IMR-90 (cell line): ENCODE measurements around the gene NPAS1. TPM values are rescaled to one million over a fixed set of nuclear protein-coding genes. Genes with fewer than 3 reads are reported as not detected.

Experiments used
- ATAC-seq: fragments of 200-7000 bp; cut with Tn5 transposase; 2 replicates; pipeline ENCODE4 v1.9.1; 2020; ENCODE audit warnings: low read depth, mild to moderate bottlenecking, moderate library complexity
- BruUV-seq: library from RNA; stranded (reverse); fragments of 400-500 nt; replicated peaks from 2 replicates; lab custom pipeline; 2021; lab: Mats Ljungman, UMichigan
- CTCF ChIA-PET: fragments of 300-600 bp; formaldehyde crosslinking; extraction: SDS; loops from one replicate; lab custom pipeline; 2021; ENCODE audit warnings: antibody characterized with exemption; lab: Yijun Ruan, JAX
- POLR2A ChIA-PET: fragments of 300-600 bp; sonication (Branson Sonifier 250); formaldehyde crosslinking; loops from one replicate; lab custom pipeline; 2022; ENCODE audit warnings: antibody characterized with exemption; ENCODE audit not compliant: unreplicated experiment; lab: Charles Lee
- DNase-seq: peaks from one replicate; pipeline ENCODE4 v3.0.0; 2013
- H2AFZ ChIP-seq: replicated peaks from 2 replicates; pipeline ENCODE3; 2013; ENCODE audit warnings: low read length, mild to moderate bottlenecking; ENCODE audit not compliant: poor library complexity
- H2AK5ac ChIP-seq: 2 replicates; pipeline ENCODE4 v1.6.1; 2013; ENCODE audit warnings: low read depth, low read length, inconsistent platforms
- H2AK9ac ChIP-seq: replicated peaks from 2 replicates; pipeline ENCODE3; 2013; ENCODE audit warnings: mild to moderate bottlenecking, low read depth, low read length, moderate library complexity; ENCODE audit not compliant: poor library complexity
- H2BK120ac ChIP-seq: 2 replicates; pipeline ENCODE4 v1.6.1; 2013; ENCODE audit warnings: low read depth, low read length, inconsistent platforms
- H2BK15ac ChIP-seq: 3 replicates; pipeline ENCODE4 v1.6.1; 2013; ENCODE audit warnings: low read depth, low read length, inconsistent platforms
- H2BK20ac ChIP-seq: 2 replicates; pipeline ENCODE4 v1.6.1; 2013; ENCODE audit warnings: low read depth, mild to moderate bottlenecking, inconsistent platforms, low read length, moderate library complexity
- H2BK5ac ChIP-seq: 2 replicates; pipeline ENCODE4 v1.6.1; 2013; ENCODE audit warnings: mild to moderate bottlenecking, low read depth, low read length, inconsistent platforms; ENCODE audit not compliant: poor library complexity, severe bottlenecking
- H3K14ac ChIP-seq: replicated peaks from 2 replicates; pipeline ENCODE4 v1.6.1; 2013; ENCODE audit warnings: low read depth, low read length, inconsistent platforms
- H3K18ac ChIP-seq: 2 replicates; pipeline ENCODE4 v1.6.1; 2013; ENCODE audit warnings: low read depth, low read length, control low read depth
- H3K23ac ChIP-seq: 2 replicates; pipeline ENCODE4 v1.6.1; 2013; ENCODE audit warnings: low read depth, low read length, inconsistent platforms
- H3K27ac ChIP-seq: 2 replicates; pipeline ENCODE4 v1.5.1; 2013; ENCODE audit warnings: mild to moderate bottlenecking, control low read depth, low read length; ENCODE audit not compliant: insufficient read depth
- H3K27me3 ChIP-seq: 2 replicates; pipeline ENCODE4 v1.6.1; 2013; ENCODE audit warnings: low read length; ENCODE audit not compliant: control insufficient read depth, insufficient read depth
- H3K36me3 ChIP-seq: 2 replicates; pipeline ENCODE4 v1.6.1; 2013; ENCODE audit warnings: low read length, mixed read lengths; ENCODE audit not compliant: control insufficient read depth, insufficient read depth
- H3K4ac ChIP-seq: 2 replicates; pipeline ENCODE4 v1.6.1; 2013; ENCODE audit warnings: low read depth, low read length, inconsistent platforms
- H3K4me1 ChIP-seq: 2 replicates; pipeline ENCODE4 v1.6.1; 2013; ENCODE audit warnings: low read length, mixed read lengths; ENCODE audit not compliant: control insufficient read depth, insufficient read depth
- H3K4me2 ChIP-seq: 2 replicates; pipeline ENCODE4 v1.6.1; 2013; ENCODE audit warnings: low read depth, mild to moderate bottlenecking, control low read depth, low read length, moderate library complexity
- H3K4me3 ChIP-seq: 2 replicates; pipeline ENCODE4 v1.5.1; 2013; ENCODE audit warnings: low read depth, mild to moderate bottlenecking, control low read depth, low read length, moderate library complexity; ENCODE audit not compliant: insufficient read depth
- H3K56ac ChIP-seq: 2 replicates; pipeline ENCODE4 v1.6.1; 2013; ENCODE audit warnings: low read length, inconsistent platforms; ENCODE audit not compliant: insufficient read depth; ENCODE audit errors: extremely low read depth
- H3K79me1 ChIP-seq, 2 experiments: 2 replicates each; pipeline ENCODE4 v1.6.1; 2013; ENCODE audit warnings: low read length in 2 of 2, inconsistent platforms in 1 of 2, low read depth in 1 of 2
- H3K9ac ChIP-seq: 2 replicates; pipeline ENCODE4 v1.6.1; 2013; ENCODE audit warnings: low read depth, low read length, control low read depth
- H3K9me1 ChIP-seq: 2 replicates; pipeline ENCODE4 v1.6.1; 2013; ENCODE audit warnings: low read length, inconsistent platforms; ENCODE audit not compliant: insufficient read depth
- H3K9me3 ChIP-seq: 2 replicates; pipeline ENCODE4 v1.6.1; 2013; ENCODE audit warnings: low read length; ENCODE audit not compliant: control insufficient read depth, insufficient read depth
- H4K20me1 ChIP-seq: 2 replicates; pipeline ENCODE4 v1.6.1; 2013; ENCODE audit warnings: low read length, inconsistent platforms; ENCODE audit not compliant: insufficient read depth
- H4K5ac ChIP-seq: 2 replicates; pipeline ENCODE4 v1.6.1; 2013; ENCODE audit warnings: mild to moderate bottlenecking, low read depth, low read length, control low read depth
- H4K8ac ChIP-seq, 2 experiments: 2 replicates each; pipeline ENCODE4 v1.6.1; 2013; ENCODE audit warnings: low read depth in 2 of 2, low read length in 2 of 2, control low read depth in 1 of 2, inconsistent platforms in 1 of 2
- H4K91ac ChIP-seq: 2 replicates; pipeline ENCODE4 v1.6.1; 2013; ENCODE audit warnings: low read depth, low read length, inconsistent platforms; ENCODE audit not compliant: insufficient read depth
- BHLHE40 ChIP-seq: fragments of 150-350 bp; IDR thresholded peaks from 2 replicates; pipeline ENCODE4 v1.6.1; 2016; ENCODE audit warnings: mild to moderate bottlenecking, low read depth, low read length
- CHD1 ChIP-seq: IDR thresholded peaks from 2 replicates; pipeline ENCODE4 v1.6.1; 2012; ENCODE audit warnings: low read depth, low read length, improper control_type of control experiment
- FOS ChIP-seq: fragments of 150-350 bp; IDR thresholded peaks from 2 replicates; pipeline ENCODE4 v1.6.1; 2016; ENCODE audit warnings: low read depth, low read length
- MAFK ChIP-seq: IDR thresholded peaks from 2 replicates; pipeline ENCODE4 v1.6.1; 2012; ENCODE audit warnings: low read depth, low read length, improper control_type of control experiment
- MAZ ChIP-seq: IDR thresholded peaks from 2 replicates; pipeline ENCODE4 v1.6.1; 2012; ENCODE audit warnings: low read depth, mild to moderate bottlenecking, low read length, improper control_type of control experiment, moderate library complexity, borderline replicate concordance
- MXI1 ChIP-seq: IDR thresholded peaks from 2 replicates; pipeline ENCODE4 v1.6.1; 2012; ENCODE audit warnings: low read depth, mild to moderate bottlenecking, low read length, moderate library complexity, borderline replicate concordance
- NFE2L2 ChIP-seq: fragments of 150-350 bp; IDR thresholded peaks from 2 replicates; pipeline ENCODE4 v1.6.1; 2016; ENCODE audit warnings: low read depth, mild to moderate bottlenecking, low read length
- POLR2A ChIP-seq: IDR thresholded peaks from 2 replicates; pipeline ENCODE4 v1.6.1; 2012; ENCODE audit warnings: mild to moderate bottlenecking, low read depth, low read length
- RAD21 ChIP-seq: IDR thresholded peaks from 2 replicates; pipeline ENCODE4 v1.6.1; 2012; ENCODE audit warnings: low read length, improper control_type of control experiment
- RCOR1 ChIP-seq: IDR thresholded peaks from 2 replicates; pipeline ENCODE4 v1.6.1; 2012; ENCODE audit warnings: mild to moderate bottlenecking, low read length, improper control_type of control experiment; ENCODE audit not compliant: insufficient replicate concordance
- RFX5 ChIP-seq: IDR thresholded peaks from 2 replicates; pipeline ENCODE4 v1.8.0; 2012; ENCODE audit warnings: low read depth, mild to moderate bottlenecking, low read length, moderate library complexity
- SMC3 ChIP-seq: fragments of 150-350 bp; IDR thresholded peaks from 2 replicates; pipeline ENCODE4 v1.6.1; 2016; ENCODE audit warnings: low read depth, mild to moderate bottlenecking, antibody characterized with exemption, low read length, moderate library complexity
- WGBS, 2 experiments: methylation state at CpG; one replicate each; pipeline versions ENCODE4 v1.1.5 to v1.1.7; 2013; ENCODE audit warnings: missing lambda C conversion rate in 2 of 2; ENCODE audit not compliant: insufficient read length in 1 of 2; ENCODE audit errors: extremely low coverage in 2 of 2; 5-methylcytosine and 5-hydroxymethylcytosine counted together
- dilution Hi-C: fragments of 300-500 bp; cut with HindIII; formaldehyde crosslinking; loops from one replicate; pipeline ENCODE4 v1.14.3; 2018; ENCODE audit warnings: low sequenced_read_pairs; ENCODE audit not compliant: unreplicated experiment
- in situ Hi-C: fragments of 300-500 bp; cut with MboI; formaldehyde crosslinking; loops from 3 replicates; pipeline ENCODE4 v1.14.3; 2019; ENCODE audit warnings: low sequenced_read_pairs, inconsistent platforms, mixed read lengths
- intact Hi-C: fragments of 100-400 bp; cut with micrococcal nuclease; formaldehyde crosslinking; loops from 2 replicates; pipeline ENCODE4 v1.10.0; 2022
- polyA plus RNA-seq, 3 experiments: library from polyadenylated mRNA; depleted of rRNA; stranded (reverse); fragments of >200 nt; gene quantifications; 2 replicates each; pipeline ENCODE4 v1.2.3, GENCODE V29; 2012; ENCODE audit warnings: low replicate concordance in 1 of 3
- total RNA-seq: library from RNA; depleted of rRNA; stranded (reverse); fragments of >200 nt; gene quantifications from 2 replicates; pipeline ENCODE4 v1.2.3, GENCODE V29; 2012
- TF ChIP-seq, protein P1 (sequence below): conservative IDR thresholded peaks from 2 replicates; pipeline ENCODE4 v1.5.1; 2012; ENCODE audit warnings: mild to moderate bottlenecking, low read depth, low read length, improper control_type of control experiment
- TF ChIP-seq, protein P2 (sequence below): fragments of 150-350 bp; IDR thresholded peaks from 2 replicates; pipeline ENCODE4 v1.6.1; 2017; ENCODE audit warnings: mild to moderate bottlenecking, antibody characterized with exemption, low read length, low read depth
- TF ChIP-seq, protein P3 (sequence below): fragments of 150-350 bp; IDR thresholded peaks from 2 replicates; pipeline ENCODE4 v1.6.1; 2016; ENCODE audit warnings: low read depth, mild to moderate bottlenecking, low read length, moderate library complexity, borderline replicate concordance

Gene NPAS1
- total and polyA plus RNA-seq, 2 of the 4 experiments (the other 2 are of a cell fraction): 0.36 to 5.7 TPM

DNA sequence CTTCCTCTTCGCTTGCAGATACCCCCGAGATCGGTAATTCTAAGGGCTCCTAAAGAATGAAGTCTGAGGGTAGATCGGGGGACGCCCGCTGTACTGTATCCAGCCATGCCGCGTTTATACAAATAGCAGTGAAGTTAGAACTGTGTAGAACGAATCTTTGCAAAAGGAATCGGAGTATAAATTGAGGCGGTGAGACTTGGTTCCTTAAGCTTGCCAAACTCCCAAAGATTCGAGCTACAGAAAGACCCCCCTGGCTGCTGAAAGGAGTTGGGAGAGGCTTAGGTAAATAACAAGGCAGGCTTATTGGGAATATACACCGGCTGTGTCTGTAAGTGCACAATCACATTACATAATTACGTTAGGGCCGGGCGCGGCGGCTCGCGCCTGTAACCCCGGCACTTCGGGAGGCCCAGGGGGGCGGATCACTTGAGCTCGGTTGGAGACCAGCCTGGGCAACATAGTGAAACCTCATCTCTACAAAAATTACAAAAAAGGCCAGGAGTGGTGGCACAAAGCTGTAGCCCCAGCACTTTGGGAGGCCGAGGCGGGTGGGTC, 16.5 kb downstream of the NPAS1 start:
- intact Hi-C loops: loop anchor here (5.0 kb wide), 1 partner anchor 76 kb away; the partner anchor contains the start of gene ZC3H4
- H2BK15ac ChIP-seq: no peak overlapping the region; the same call in 2 of the 3 replicates
- H3K56ac ChIP-seq: no peak overlapping the region; the same call in 1 of the 2 replicates
- CTCF ChIA-PET: interaction anchor here (0.6 to 1.5 kb wide), 6 partner anchors 12 to 278 kb away, joined by 3 to 7 read pairs (median 4); no protein-coding TSS in a partner anchor
- peak overlapping the region; percentile 51 for H3K14ac ChIP-seq
- H4K5ac ChIP-seq: 0 out of 2 replicates have a peak overlapping the region, but pooled peaks have one; percentile 5
- peak overlapping the region; percentile 20 for H3K9ac ChIP-seq
- peaks cover 2% of the 10 kb centered on the region for H3K4me1 ChIP-seq
- WGBS, 2 experiments: 10% methylated on average over 3 of the region's 26 CpGs; no CpG with 5 or more reads in 1 of the 2 experiments
- no peaks in the 10 kb centered on the region for H3K79me1 ChIP-seq
- peaks cover 5% of the 10 kb centered on the region; the same call in 1 of the 2 replicates for H3K9me1 ChIP-seq
- TF ChIP-seq NFE2L2 (no peak), MAZ (no peak), FOS (no peak), SMC3 (no peak), RFX5 (no peak), CHD1 (no peak), BHLHE40 (no peak), RAD21 (no peak), MXI1 (no peak), RCOR1 (no peak), MAFK (no peak), POLR2A (no peak)
- TF ChIP-seq, protein P1, sequence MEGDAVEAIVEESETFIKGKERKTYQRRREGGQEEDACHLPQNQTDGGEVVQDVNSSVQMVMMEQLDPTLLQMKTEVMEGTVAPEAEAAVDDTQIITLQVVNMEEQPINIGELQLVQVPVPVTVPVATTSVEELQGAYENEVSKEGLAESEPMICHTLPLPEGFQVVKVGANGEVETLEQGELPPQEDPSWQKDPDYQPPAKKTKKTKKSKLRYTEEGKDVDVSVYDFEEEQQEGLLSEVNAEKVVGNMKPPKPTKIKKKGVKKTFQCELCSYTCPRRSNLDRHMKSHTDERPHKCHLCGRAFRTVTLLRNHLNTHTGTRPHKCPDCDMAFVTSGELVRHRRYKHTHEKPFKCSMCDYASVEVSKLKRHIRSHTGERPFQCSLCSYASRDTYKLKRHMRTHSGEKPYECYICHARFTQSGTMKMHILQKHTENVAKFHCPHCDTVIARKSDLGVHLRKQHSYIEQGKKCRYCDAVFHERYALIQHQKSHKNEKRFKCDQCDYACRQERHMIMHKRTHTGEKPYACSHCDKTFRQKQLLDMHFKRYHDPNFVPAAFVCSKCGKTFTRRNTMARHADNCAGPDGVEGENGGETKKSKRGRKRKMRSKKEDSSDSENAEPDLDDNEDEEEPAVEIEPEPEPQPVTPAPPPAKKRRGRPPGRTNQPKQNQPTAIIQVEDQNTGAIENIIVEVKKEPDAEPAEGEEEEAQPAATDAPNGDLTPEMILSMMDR: no peak
- TF ChIP-seq, protein P2, sequence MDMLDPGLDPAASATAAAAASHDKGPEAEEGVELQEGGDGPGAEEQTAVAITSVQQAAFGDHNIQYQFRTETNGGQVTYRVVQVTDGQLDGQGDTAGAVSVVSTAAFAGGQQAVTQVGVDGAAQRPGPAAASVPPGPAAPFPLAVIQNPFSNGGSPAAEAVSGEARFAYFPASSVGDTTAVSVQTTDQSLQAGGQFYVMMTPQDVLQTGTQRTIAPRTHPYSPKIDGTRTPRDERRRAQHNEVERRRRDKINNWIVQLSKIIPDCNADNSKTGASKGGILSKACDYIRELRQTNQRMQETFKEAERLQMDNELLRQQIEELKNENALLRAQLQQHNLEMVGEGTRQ: no peak
- TF ChIP-seq, protein P3, sequence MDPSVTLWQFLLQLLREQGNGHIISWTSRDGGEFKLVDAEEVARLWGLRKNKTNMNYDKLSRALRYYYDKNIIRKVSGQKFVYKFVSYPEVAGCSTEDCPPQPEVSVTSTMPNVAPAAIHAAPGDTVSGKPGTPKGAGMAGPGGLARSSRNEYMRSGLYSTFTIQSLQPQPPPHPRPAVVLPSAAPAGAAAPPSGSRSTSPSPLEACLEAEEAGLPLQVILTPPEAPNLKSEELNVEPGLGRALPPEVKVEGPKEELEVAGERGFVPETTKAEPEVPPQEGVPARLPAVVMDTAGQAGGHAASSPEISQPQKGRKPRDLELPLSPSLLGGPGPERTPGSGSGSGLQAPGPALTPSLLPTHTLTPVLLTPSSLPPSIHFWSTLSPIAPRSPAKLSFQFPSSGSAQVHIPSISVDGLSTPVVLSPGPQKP: no peak
- H4K8ac ChIP-seq: peak overlapping the region; percentile 33 to 69; a peak in 3 of 4 replicates
- peak overlapping the region; percentile 49 for H3K4me3 ChIP-seq
- no peaks in the 10 kb centered on the region for H3K36me3 ChIP-seq
- 0 out of 2 replicates have a peak overlapping the region, but pooled peaks have one; percentile 4 for H2BK20ac ChIP-seq
- H2BK120ac ChIP-seq: no peak overlapping the region
- H2AFZ ChIP-seq: peak overlapping the region; percentile 85
- no peak overlapping the region for H3K27ac ChIP-seq
- H2AK5ac ChIP-seq: no peak overlapping the region
- peak overlapping the region; percentile 37; the same call in 1 of the 2 replicates for H3K23ac ChIP-seq
- in situ Hi-C loops: no loop called here
- POLR2A ChIA-PET: interaction anchor here (0.6 to 0.7 kb wide), 2 partner anchors 211 to 221 kb away, joined by 3 to 5 read pairs; no protein-coding TSS in a partner anchor
- peak overlapping the region; percentile 42 for H3K4ac ChIP-seq
- H3K9me3 ChIP-seq: no peaks in the 10 kb centered on the region
- DNase-seq: no peak
- H2AK9ac ChIP-seq: peak overlapping the region; percentile 25
- H4K91ac ChIP-seq: no peak overlapping the region; the same call in 1 of the 2 replicates
- H3K4me2 ChIP-seq: peak overlapping the region; percentile 68
- no TSS peak for BruUV-seq
- dilution Hi-C loops: no loop called here
- H3K18ac ChIP-seq: no peak overlapping the region
- peak; percentile 58 for ATAC-seq
- no peaks in the 10 kb centered on the region for H3K27me3 ChIP-seq
- no peak overlapping the region for H2BK5ac ChIP-seq
- no peaks in the 10 kb centered on the region for H4K20me1 ChIP-seq
